ENCODE data around the gene ARID3A. TPM values are rescaled to one million over a fixed set of nuclear protein-coding genes. Genes with fewer than 3 reads are reported as not detected.

The ARID3A gene
- total RNA-seq, 3 donors from 2014 or later = 10.1 to 16.0 (median 14.5) TPM

DNA sequence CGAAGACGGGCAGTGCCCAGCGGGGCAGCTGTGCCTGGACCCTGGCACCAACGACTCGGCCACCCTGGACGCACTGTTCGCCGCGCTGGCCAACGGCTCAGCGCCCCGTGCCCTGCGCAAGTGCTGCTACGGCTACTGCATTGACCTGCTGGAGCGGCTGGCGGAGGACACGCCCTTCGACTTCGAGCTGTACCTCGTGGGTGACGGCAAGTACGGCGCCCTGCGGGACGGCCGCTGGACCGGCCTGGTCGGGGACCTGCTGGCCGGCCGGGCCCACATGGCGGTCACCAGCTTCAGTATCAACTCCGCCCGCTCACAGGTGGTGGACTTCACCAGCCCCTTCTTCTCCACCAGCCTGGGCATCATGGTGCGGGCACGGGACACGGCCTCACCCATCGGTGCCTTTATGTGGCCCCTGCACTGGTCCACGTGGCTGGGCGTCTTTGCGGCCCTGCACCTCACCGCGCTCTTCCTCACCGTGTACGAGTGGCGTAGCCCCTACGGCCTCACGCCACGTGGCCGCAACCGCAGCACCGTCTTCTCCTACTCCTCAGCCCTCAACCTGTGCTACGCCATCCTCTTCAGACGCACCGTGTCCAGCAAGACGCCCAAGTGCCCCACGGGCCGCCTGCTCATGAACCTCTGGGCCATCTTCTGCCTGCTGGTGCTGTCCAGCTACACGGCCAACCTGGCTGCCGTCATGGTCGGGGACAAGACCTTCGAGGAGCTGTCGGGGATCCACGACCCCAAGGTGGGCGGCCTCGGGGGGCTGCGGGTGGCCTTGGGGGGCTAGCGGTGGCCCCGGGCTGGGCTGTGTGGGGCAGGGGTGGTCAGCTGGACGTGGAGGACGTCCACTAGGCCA lies 79.2 kb downstream of the ARID3A start:
- TF ChIP-seq, protein P1, sequence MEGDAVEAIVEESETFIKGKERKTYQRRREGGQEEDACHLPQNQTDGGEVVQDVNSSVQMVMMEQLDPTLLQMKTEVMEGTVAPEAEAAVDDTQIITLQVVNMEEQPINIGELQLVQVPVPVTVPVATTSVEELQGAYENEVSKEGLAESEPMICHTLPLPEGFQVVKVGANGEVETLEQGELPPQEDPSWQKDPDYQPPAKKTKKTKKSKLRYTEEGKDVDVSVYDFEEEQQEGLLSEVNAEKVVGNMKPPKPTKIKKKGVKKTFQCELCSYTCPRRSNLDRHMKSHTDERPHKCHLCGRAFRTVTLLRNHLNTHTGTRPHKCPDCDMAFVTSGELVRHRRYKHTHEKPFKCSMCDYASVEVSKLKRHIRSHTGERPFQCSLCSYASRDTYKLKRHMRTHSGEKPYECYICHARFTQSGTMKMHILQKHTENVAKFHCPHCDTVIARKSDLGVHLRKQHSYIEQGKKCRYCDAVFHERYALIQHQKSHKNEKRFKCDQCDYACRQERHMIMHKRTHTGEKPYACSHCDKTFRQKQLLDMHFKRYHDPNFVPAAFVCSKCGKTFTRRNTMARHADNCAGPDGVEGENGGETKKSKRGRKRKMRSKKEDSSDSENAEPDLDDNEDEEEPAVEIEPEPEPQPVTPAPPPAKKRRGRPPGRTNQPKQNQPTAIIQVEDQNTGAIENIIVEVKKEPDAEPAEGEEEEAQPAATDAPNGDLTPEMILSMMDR (IDR thresholded peaks at IDR 0.05) = no peak
- H3K4me1 ChIP-seq (ENCODE audit: low read depth) = peaks cover 8% of the 10 kb centered on the region
- H3K9me3 ChIP-seq = no peaks in the 10 kb centered on the region
- H3K4me3 ChIP-seq = no peak overlapping the region
- H3K36me3 ChIP-seq (ENCODE audit: low read depth) = peaks cover 3% of the 10 kb centered on the region
- intact Hi-C loops (cut with DNase I, micrococcal nuclease) = no loop called here
- DNase-seq (no peak), ATAC-seq (no peak)

DNA sequence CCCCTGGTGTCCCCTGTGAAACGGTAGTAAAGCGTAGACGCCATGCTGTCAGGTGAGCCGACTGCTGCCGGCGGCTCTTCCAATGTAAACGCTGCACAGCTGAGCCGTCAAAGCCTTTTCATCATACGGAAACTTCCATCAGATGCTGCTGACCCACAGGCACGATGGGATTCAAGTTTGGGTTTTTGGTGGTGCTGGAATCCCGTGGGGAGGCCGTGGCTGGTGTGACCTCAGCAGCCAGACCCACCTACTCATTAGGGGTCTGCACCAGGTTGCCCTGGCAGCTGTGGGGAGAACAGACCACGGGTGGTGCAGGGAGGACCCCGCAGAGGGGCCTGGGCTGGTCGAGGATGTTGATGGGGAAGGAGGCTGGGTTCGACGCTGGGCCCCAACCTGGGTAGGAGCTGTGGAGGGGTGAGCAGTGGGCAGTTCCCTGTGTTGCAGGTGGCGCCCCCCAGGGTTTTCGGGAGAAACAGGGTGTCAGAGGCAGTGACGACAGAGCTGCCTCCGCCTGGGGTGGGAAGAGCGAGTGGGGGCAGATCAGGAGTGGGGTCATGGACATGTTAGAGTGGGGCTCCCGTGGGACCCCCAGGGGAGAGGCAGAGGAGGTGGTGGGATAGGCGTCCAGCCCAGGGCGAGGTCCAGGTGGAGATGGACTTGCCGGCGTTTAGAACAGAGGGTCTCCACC lies 81.0 kb downstream of the ARID3A start:
- H3K9me3 ChIP-seq = no peaks in the 10 kb centered on the region
- peaks cover 7% of the 10 kb centered on the region for H3K36me3 ChIP-seq (ENCODE audit: low read depth)
- TF ChIP-seq, protein P1 (IDR thresholded peaks at IDR 0.05) = no peak
- DNase-seq (no peak), ATAC-seq (no peak)
- H3K4me3 ChIP-seq = no peak overlapping the region
- intact Hi-C loops (cut with DNase I, micrococcal nuclease) = no loop called here
- peaks cover 2% of the 10 kb centered on the region for H3K4me1 ChIP-seq (ENCODE audit: low read depth)

DNA sequence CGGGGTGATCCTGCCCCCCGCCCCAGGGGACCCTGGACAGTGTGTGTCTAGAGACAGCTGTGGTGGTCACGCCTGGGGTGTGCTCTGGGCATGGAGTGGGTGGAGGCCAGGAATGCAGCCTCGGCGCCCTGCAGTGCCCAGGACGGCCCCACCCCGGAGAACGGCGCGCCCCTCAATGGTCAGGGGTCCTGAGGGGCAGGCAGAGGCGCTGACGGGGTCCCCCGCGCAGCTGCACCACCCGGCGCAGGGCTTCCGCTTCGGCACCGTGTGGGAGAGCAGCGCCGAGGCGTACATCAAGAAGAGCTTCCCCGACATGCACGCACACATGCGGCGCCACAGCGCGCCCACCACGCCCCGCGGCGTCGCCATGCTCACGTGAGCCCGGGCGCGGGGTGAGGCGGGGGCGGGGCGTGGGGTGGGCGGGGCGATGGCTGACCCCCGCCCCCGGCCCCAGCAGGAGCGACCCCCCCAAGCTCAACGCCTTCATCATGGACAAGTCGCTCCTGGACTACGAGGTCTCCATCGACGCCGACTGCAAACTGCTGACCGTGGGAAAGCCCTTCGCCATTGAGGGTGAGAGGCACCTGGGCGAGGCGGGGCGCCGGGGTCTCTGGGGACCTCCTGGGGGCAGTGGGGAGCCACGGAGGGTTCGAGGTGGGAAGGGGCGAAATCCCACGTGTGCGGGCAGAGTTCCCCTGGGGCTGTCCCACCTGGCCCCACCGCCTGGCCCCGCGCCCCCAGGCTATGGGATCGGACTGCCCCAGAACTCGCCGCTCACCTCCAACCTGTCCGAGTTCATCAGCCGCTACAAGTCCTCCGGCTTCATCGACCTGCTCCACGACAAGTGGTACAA lies 81.8 kb downstream of the ARID3A start:
- Histone ChIP-seq H3K4me3 (no peak overlapping the region), H3K4me1 (ENCODE audit: low read depth) (peaks cover 2% of the 10 kb centered on the region), H3K9me3 (no peaks in the 10 kb centered on the region), H3K36me3 (ENCODE audit: low read depth) (peaks cover 7% of the 10 kb centered on the region)
- no peak for DNase-seq
- ATAC-seq = no peak
- TF ChIP-seq, protein P1 (IDR thresholded peaks at IDR 0.05) = no peak
- intact Hi-C loops (cut with DNase I, micrococcal nuclease) = no loop called here

DNA sequence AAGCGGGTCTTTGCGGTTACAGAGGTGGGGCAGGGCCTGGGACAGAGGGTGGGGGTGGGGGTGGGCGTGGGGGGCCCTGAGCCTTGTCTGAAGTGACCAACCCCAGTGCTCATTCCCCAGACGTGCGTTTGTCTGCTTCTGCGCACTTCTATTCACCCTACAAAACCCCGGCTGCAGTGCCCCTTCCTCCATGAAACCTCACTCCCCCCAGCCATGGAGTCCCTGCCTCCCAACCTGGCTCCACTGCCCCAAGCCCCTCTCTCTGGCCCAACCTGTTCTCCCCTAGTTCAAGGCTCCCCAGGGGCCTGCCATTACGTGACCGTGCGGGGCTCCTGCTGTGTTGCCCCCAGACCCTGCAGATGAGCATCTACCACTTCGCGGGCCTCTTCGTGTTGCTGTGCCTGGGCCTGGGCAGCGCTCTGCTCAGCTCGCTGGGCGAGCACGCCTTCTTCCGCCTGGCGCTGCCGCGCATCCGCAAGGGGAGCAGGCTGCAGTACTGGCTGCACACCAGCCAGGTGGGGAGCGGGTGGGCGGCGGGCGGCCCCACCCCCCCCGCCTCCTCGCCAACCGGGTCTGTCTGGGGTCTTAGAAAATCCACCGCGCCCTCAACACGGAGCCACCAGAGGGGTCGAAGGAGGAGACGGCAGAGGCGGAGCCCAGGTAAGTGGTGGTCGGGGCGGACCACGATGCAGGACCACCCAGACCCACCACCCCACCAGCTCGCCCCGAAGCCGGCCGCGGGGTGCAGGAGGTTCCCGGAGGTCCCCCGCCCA lies 82.6 kb downstream of the ARID3A start:
- ATAC-seq (no peak), DNase-seq (peak in 2 of 3 donors; percentile 27 to 54)
- intact Hi-C loops (cut with DNase I, micrococcal nuclease) = no loop called here
- TF ChIP-seq, protein P1 (IDR thresholded peaks at IDR 0.05) = no peak
- Histone ChIP-seq H3K9me3 (no peaks in the 10 kb centered on the region), H3K4me1 (ENCODE audit: low read depth) (peaks cover 2% of the 10 kb centered on the region), H3K36me3 (ENCODE audit: low read depth) (peaks cover 7% of the 10 kb centered on the region), H3K4me3 (no peak overlapping the region)
